HepG2 (cell line): ENCODE data around the gene PIGC. TPM values are rescaled to one million over a fixed set of nuclear protein-coding genes. Genes with fewer than 3 reads are reported as not detected.

Experiments used
- ATAC-seq: fragments of 200-7000 bp; cut with Tn5 transposase; 3 replicates; pipeline ENCODE4 v1.9.1; 2020; ENCODE audit warnings: mild to moderate bottlenecking, moderate library complexity
- BruUV-seq: library from RNA; stranded (reverse); fragments of 400-500 nt; replicated peaks from 2 replicates; lab custom pipeline; 2021; lab: Mats Ljungman, UMichigan
- CTCF ChIA-PET: fragments of 300-600 bp; formaldehyde crosslinking; extraction: SDS; loops from one replicate; lab custom pipeline; 2021; ENCODE audit warnings: low total read pairs, inconsistent platforms, low intra/inter-chr PET ratio; lab: Yijun Ruan, JAX
- POLR2A ChIA-PET: fragments of 350-600 bp; sonication (Branson Sonifier 250); formaldehyde crosslinking; loops from one replicate; lab custom pipeline; 2020; ENCODE audit warnings: antibody characterized with exemption, inconsistent platforms; lab: Yijun Ruan, JAX
- DNase-seq: peaks from one replicate; pipeline ENCODE4 v3.0.0-alpha.2; 2015; ENCODE audit warnings: low spot score
- FAIRE-seq: peaks from 3 replicates; lab custom pipeline; 2011; peaks lifted over from hg19 to GRCh38; lab: Jason Lieb, UNC
- H2AFZ ChIP-seq: one replicate; pipeline ENCODE4 v1.6.1; 2011; ENCODE audit warnings: low read length, inconsistent platforms
- H3K27ac ChIP-seq: fragments of 300-600 bp; 3 replicates; pipeline ENCODE4 v1.8.0; 2011; ENCODE audit warnings: mixed run types, mild to moderate bottlenecking, mixed read lengths, low read length, inconsistent platforms; ENCODE audit not compliant: insufficient read depth; ENCODE audit errors: extremely low read length
- H3K27me3 ChIP-seq, 2 experiments: fragments of 200-600 bp in 1 of 2; 2 replicates in 1 of 2; 3 replicates in 1 of 2; pipeline versions ENCODE4 v1.6.0 to v1.8.0; 2011; ENCODE audit warnings: low read length in 2 of 2, mild to moderate bottlenecking in 2 of 2, moderate library complexity in 2 of 2, inconsistent platforms in 1 of 2; ENCODE audit not compliant: insufficient read depth in 2 of 2, control insufficient read depth in 1 of 2
- H3K36me3 ChIP-seq, 2 experiments: fragments of 200-600 bp in 1 of 2; replicated peaks in 1 of 2; 2 replicates in 1 of 2; 3 replicates in 1 of 2; pipeline versions ENCODE4 v1.5.1 to v1.8.0; 2011; ENCODE audit warnings: low read length in 2 of 2, inconsistent platforms in 1 of 2; ENCODE audit not compliant: insufficient read depth in 2 of 2, control insufficient read depth in 1 of 2
- H3K4me1 ChIP-seq: 2 replicates; pipeline ENCODE4 v1.5.1; 2012; ENCODE audit warnings: low read length, inconsistent platforms; ENCODE audit not compliant: insufficient read depth
- H3K4me2 ChIP-seq: 2 replicates; pipeline ENCODE4 v1.6.0; 2011; ENCODE audit warnings: low read depth, low read length, inconsistent platforms
- H3K4me3 ChIP-seq, 3 experiments: fragments of 200-600 bp in 1 of 3; sonication (generic), shearing (Covaris generic) in 1 of 3; replicated peaks in 1 of 3; 2 replicates each; pipeline ENCODE4 v1.5.1; 2011 to 2016; ENCODE audit warnings: low read length in 3 of 3, inconsistent platforms in 2 of 3, low read depth in 2 of 3, mild to moderate bottlenecking in 2 of 3, control low read depth in 1 of 3, mixed read lengths in 1 of 3; ENCODE audit not compliant: insufficient read depth in 1 of 3
- H3K79me2 ChIP-seq: one replicate; pipeline ENCODE4 v1.6.1; 2011; ENCODE audit warnings: low read length, inconsistent platforms; ENCODE audit not compliant: insufficient read depth
- H3K9ac ChIP-seq: 2 replicates; pipeline ENCODE4 v1.6.0; 2011; ENCODE audit warnings: mild to moderate bottlenecking, low read depth, low read length, inconsistent platforms; ENCODE audit not compliant: insufficient read depth
- H3K9me3 ChIP-seq: 2 replicates; pipeline ENCODE4 v1.5.1; 2012; ENCODE audit warnings: mild to moderate bottlenecking, low read length
- H4K20me1 ChIP-seq: 2 replicates; pipeline ENCODE4 v1.6.0; 2011; ENCODE audit warnings: inconsistent platforms, mild to moderate bottlenecking, low read length, moderate library complexity; ENCODE audit not compliant: insufficient read depth
- CHD2 ChIP-seq: IDR thresholded peaks from 2 replicates; pipeline ENCODE4 v1.6.1; 2011; ENCODE audit warnings: low read depth, low read length, improper control_type of control experiment
- HOXA5 ChIP-seq: sonication (generic); formaldehyde crosslinking; IDR thresholded peaks from 2 replicates; pipeline ENCODE4 v1.4.0; 2020; ENCODE audit warnings: missing genetic modification reagents
- NFYC ChIP-seq: IDR thresholded peaks from 2 replicates; pipeline ENCODE4 v1.6.1; 2016; ENCODE audit warnings: missing genetic modification reagents, missing compliant biosample characterization
- THYN1 ChIP-seq: sonication (generic); formaldehyde crosslinking; IDR thresholded peaks from 2 replicates; pipeline ENCODE4 v1.8.1; 2023; ENCODE audit warnings: low read depth, mild to moderate bottlenecking, moderate library complexity, missing genetic modification reagents, borderline replicate concordance
- ZFP82 ChIP-seq: sonication (generic); formaldehyde crosslinking; IDR thresholded peaks from 2 replicates; pipeline ENCODE4 v1.5.1; 2020; ENCODE audit warnings: mild to moderate bottlenecking, missing genetic modification reagents, borderline replicate concordance
- ZNF605 ChIP-seq: sonication (generic); formaldehyde crosslinking; IDR thresholded peaks from 2 replicates; pipeline ENCODE4 v1.8.0; 2022; ENCODE audit warnings: mild to moderate bottlenecking, missing genetic modification reagents
- WGBS: methylation state at CpG from one replicate; pipeline ENCODE4 v1.1.6; 2017; ENCODE audit warnings: low lambda C conversion rate; 5-methylcytosine and 5-hydroxymethylcytosine counted together
- in situ Hi-C: cut with HindIII; loops from 2 replicates; pipeline ENCODE4 v1.10.0; 2017; ENCODE audit warnings: low pct_unique_long_range_greater_than_20kb; ENCODE audit not compliant: extremely low pct_ligation_motif_present
- intact Hi-C: fragments of 100-400 bp; cut with micrococcal nuclease; formaldehyde crosslinking; loops from one replicate; pipeline ENCODE4 v1.10.0; 2022; ENCODE audit not compliant: unreplicated experiment
- polyA plus RNA-seq, 8 experiments: library from polyadenylated mRNA; depleted of rRNA in 3 of 8; stranded (reverse) in 7 of 8; unstranded in 1 of 8; fragments of >200 nt; fragmentation: Illumina TruSeq in 4 of 8; extraction: Trizol in 4 of 8; gene quantifications; 2 replicates each; pipeline versions ENCODE4 v1.2.1 to v1.2.3, GENCODE V29; 2011 to 2016; ENCODE audit warnings: low read depth in 4 of 8, missing spikeins in 1 of 8, mixed read lengths in 1 of 8; ENCODE audit not compliant: insufficient read depth in 1 of 8
- total RNA-seq, 5 experiments: library from RNA; depleted of rRNA; stranded (reverse); fragments of >200 nt; fragmentation: Illumina TruSeq; extraction: Trizol; gene quantifications; 2 replicates each; pipeline ENCODE4 v1.2.3, GENCODE V29; 2016; ENCODE audit warnings: low read depth in 1 of 5
- TF ChIP-seq, protein P1 (sequence below): sonication (generic); formaldehyde crosslinking; IDR thresholded peaks from 2 replicates; pipeline ENCODE4 v1.8.0; 2022; ENCODE audit warnings: missing genetic modification reagents, low read depth, mild to moderate bottlenecking, borderline replicate concordance
- TF ChIP-seq, protein P2 (sequence below): sonication (generic); formaldehyde crosslinking; IDR thresholded peaks from 2 replicates; pipeline ENCODE4 v1.9.0; 2022; ENCODE audit warnings: missing genetic modification reagents, mild to moderate bottlenecking, borderline replicate concordance
- TF ChIP-seq, protein P3 (sequence below): sonication (generic); formaldehyde crosslinking; IDR thresholded peaks from 2 replicates; pipeline ENCODE4 v1.8.1; 2022; ENCODE audit warnings: mild to moderate bottlenecking, missing genetic modification reagents
- TF ChIP-seq, protein P4 (sequence below): sonication (generic); formaldehyde crosslinking; IDR thresholded peaks from 2 replicates; pipeline ENCODE4 v1.4.0; 2020; ENCODE audit warnings: mild to moderate bottlenecking, low read depth, missing genetic modification reagents
- TF ChIP-seq, protein P5 (sequence below): sonication (generic); formaldehyde crosslinking; IDR thresholded peaks from 2 replicates; pipeline ENCODE4 v1.9.0; 2022; ENCODE audit warnings: low read depth, missing genetic modification reagents
- TF ChIP-seq, protein P6 (sequence below): sonication (generic); formaldehyde crosslinking; IDR thresholded peaks from 2 replicates; pipeline ENCODE4 v1.4.0; 2020; ENCODE audit warnings: missing genetic modification reagents

The PIGC gene
- total and polyA plus RNA-seq, 2 of the 13 experiments (the other 11 are each of a cell fraction or from before 2014, with no cell fraction given) = 26.7 to 29.5 TPM

DNA sequence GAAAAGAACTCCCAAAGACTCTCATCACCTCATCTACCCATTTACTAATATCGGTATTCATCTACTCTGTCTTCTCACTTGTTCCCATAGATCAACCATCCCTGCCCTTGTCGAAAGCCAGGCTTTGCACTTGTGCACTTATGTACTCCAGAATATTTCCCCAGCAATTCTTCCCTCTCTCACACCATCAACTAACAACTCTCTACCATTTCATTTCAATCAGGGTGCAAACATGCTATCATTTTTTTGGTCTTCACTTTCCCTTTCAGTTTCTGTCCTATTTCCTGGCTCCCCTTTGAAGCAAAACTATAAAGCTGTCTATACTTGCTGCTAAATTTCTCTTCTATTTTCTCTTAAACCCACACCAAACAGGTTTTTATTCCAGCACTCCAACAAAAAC, 16.7 kb downstream of the PIGC start:
- Histone ChIP-seq H3K4me2 (no peak overlapping the region), H3K79me2 (no peaks in the 10 kb centered on the region), H3K9me3 (no peaks in the 10 kb centered on the region), H3K27me3 (no peaks in the 10 kb centered on the region), H3K4me3 (no peak overlapping the region), H2AFZ (no peak overlapping the region), H3K27ac (no peak overlapping the region), H3K9ac (no peak overlapping the region), H3K4me1 (peaks cover 20% of the 10 kb centered on the region), H3K36me3 (no peaks in the 10 kb centered on the region), H4K20me1 (no peaks in the 10 kb centered on the region)
- intact Hi-C loops = no loop called here
- CTCF ChIA-PET = no interaction called here
- no TSS peak for BruUV-seq
- POLR2A ChIA-PET = no interaction called here
- 61% methylated on average over 2 of the region's 2 CpGs for WGBS
- in situ Hi-C loops = loop anchor here (10.0 kb wide), 1 partner anchor 298 kb away; no protein-coding TSS in a partner anchor
- no peak for DNase-seq
- no peak for ATAC-seq
- FAIRE-seq = no peak
- TF ChIP-seq, protein P1, sequence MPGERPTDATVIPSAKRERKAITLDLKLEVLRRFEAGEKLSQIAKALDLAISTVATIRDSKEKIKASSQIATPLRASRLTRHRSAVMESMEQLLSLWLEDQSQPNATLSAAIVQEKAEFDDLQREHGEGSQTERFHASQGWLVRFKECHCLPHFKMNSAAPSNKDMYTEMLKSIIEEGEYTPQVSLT (CRISPR knock-in tag) = no peak
- TF ChIP-seq, protein P2, sequence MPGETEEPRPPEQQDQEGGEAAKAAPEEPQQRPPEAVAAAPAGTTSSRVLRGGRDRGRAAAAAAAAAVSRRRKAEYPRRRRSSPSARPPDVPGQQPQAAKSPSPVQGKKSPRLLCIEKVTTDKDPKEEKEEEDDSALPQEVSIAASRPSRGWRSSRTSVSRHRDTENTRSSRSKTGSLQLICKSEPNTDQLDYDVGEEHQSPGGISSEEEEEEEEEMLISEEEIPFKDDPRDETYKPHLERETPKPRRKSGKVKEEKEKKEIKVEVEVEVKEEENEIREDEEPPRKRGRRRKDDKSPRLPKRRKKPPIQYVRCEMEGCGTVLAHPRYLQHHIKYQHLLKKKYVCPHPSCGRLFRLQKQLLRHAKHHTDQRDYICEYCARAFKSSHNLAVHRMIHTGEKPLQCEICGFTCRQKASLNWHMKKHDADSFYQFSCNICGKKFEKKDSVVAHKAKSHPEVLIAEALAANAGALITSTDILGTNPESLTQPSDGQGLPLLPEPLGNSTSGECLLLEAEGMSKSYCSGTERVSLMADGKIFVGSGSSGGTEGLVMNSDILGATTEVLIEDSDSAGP (CRISPR knock-in tag) = no peak
- TF ChIP-seq NFYC (CRISPR knock-in tag) (no peak), ZFP82 (no peak), HOXA5 (CRISPR knock-in tag) (no peak), THYN1 (CRISPR knock-in tag) (no peak), ZNF605 (no peak), CHD2 (no peak)
- TF ChIP-seq, protein P3, sequence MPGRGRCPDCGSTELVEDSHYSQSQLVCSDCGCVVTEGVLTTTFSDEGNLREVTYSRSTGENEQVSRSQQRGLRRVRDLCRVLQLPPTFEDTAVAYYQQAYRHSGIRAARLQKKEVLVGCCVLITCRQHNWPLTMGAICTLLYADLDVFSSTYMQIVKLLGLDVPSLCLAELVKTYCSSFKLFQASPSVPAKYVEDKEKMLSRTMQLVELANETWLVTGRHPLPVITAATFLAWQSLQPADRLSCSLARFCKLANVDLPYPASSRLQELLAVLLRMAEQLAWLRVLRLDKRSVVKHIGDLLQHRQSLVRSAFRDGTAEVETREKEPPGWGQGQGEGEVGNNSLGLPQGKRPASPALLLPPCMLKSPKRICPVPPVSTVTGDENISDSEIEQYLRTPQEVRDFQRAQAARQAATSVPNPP (CRISPR knock-in tag) = no peak
- TF ChIP-seq, protein P4, sequence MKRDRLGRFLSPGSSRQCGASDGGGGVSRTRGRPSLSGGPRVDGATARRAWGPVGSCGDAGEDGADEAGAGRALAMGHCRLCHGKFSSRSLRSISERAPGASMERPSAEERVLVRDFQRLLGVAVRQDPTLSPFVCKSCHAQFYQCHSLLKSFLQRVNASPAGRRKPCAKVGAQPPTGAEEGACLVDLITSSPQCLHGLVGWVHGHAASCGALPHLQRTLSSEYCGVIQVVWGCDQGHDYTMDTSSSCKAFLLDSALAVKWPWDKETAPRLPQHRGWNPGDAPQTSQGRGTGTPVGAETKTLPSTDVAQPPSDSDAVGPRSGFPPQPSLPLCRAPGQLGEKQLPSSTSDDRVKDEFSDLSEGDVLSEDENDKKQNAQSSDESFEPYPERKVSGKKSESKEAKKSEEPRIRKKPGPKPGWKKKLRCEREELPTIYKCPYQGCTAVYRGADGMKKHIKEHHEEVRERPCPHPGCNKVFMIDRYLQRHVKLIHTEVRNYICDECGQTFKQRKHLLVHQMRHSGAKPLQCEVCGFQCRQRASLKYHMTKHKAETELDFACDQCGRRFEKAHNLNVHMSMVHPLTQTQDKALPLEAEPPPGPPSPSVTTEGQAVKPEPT (CRISPR knock-in tag) = no peak
- TF ChIP-seq, protein P5, sequence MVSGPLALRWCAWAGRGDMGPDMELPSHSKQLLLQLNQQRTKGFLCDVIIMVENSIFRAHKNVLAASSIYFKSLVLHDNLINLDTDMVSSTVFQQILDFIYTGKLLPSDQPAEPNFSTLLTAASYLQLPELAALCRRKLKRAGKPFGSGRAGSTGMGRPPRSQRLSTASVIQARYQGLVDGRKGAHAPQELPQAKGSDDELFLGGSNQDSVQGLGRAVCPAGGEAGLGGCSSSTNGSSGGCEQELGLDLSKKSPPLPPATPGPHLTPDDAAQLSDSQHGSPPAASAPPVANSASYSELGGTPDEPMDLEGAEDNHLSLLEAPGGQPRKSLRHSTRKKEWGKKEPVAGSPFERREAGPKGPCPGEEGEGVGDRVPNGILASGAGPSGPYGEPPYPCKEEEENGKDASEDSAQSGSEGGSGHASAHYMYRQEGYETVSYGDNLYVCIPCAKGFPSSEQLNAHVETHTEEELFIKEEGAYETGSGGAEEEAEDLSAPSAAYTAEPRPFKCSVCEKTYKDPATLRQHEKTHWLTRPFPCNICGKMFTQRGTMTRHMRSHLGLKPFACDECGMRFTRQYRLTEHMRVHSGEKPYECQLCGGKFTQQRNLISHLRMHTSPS (CRISPR knock-in tag) = no peak
- TF ChIP-seq, protein P6, sequence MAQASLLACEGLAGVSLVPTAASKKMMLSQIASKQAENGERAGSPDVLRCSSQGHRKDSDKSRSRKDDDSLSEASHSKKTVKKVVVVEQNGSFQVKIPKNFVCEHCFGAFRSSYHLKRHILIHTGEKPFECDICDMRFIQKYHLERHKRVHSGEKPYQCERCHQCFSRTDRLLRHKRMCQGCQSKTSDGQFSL (CRISPR knock-in tag) = no peak
